ENCODE data around the gene ITM2C. TPM values are rescaled to one million over a fixed set of nuclear protein-coding genes. Genes with fewer than 3 reads are reported as not detected.

Gene ITM2C
- total and polyA plus RNA-seq, 2 of the 8 experiments (the other 6 are each of a cell fraction or from before 2014, with no cell fraction given): 362 to 742 TPM

- no peak for FAIRE-seq
- no peak overlapping the region for H4K91ac ChIP-seq (replicated peaks; ENCODE audit: insufficient read length, low read length)
- TF ChIP-seq JUN (IDR thresholded peaks at IDR 0.05; ENCODE audit: low read depth, low read length): no peak
- no peak for TF ChIP-seq CEBPB (IDR thresholded peaks at IDR 0.05; ENCODE audit: low read depth, low read length)
- no peak for TF ChIP-seq BRCA1 (IDR thresholded peaks at IDR 0.05; ENCODE audit: low read depth, low read length)
- TF ChIP-seq GABPA (IDR thresholded peaks at IDR 0.05; ENCODE audit: borderline replicate concordance, insufficient read depth, low read length): no peak
- no peak for TF ChIP-seq SUZ12 (IDR thresholded peaks at IDR 0.05; ENCODE audit: low read length)
- no peak for TF ChIP-seq ATF2 (IDR thresholded peaks at IDR 0.05; ENCODE audit: low read length)
- no peak for TF ChIP-seq USF2 (IDR thresholded peaks at IDR 0.05; ENCODE audit: low read length)
- no peak for TF ChIP-seq GTF2F1 (IDR thresholded peaks at IDR 0.05; ENCODE audit: borderline replicate concordance, low read depth, low read length)
- TF ChIP-seq HDAC6 (IDR thresholded peaks at IDR 0.05; ENCODE audit: low read depth, low read length): no peak
- TF ChIP-seq SP4 (IDR thresholded peaks at IDR 0.05; ENCODE audit: low read length): no peak
- TF ChIP-seq TEAD4 (IDR thresholded peaks at IDR 0.05; ENCODE audit: low read depth, low read length): no peak
Observed at GRCh38 chr2:230862292-230862691, 2.5 kb upstream of the ITM2C start.

More at GRCh38 chr2:230862292-230862691, 2.5 kb upstream of the ITM2C start:
- H2BK12ac ChIP-seq (ENCODE audit: low read depth, low read length): no peak overlapping the region
- peaks cover 0 to 2% of the 10 kb centered on the region in 2 experiments for H4K20me1 ChIP-seq (replicated peaks in 1 of 2; ENCODE audit: control insufficient read depth in 1 of 2, insufficient read depth in 2 of 2, low read length in 2 of 2)
- no peak overlapping the region for H4K5ac ChIP-seq (ENCODE audit: insufficient read length, low read depth, low read length)
- peak overlapping the region; percentile 66; the same call in 1 of the 2 replicates for H2BK15ac ChIP-seq (ENCODE audit: low read length)
- DNase-seq (ENCODE audit: low read depth in 1 of 2, low spot score in 2 of 2): no peak
- no peaks in the 10 kb centered on the region for H3K36me3 ChIP-seq (ENCODE audit: control insufficient read depth in 2 of 4, insufficient read depth in 4 of 4, low read length in 3 of 4)
- WGBS, 2 experiments (ENCODE audit: extremely low coverage in 1 of 2, insufficient coverage in 1 of 2, insufficient read length in 1 of 2, insufficient replicate concordance in 2 of 2, low coverage in 1 of 2, low lambda C conversion rate in 2 of 2, missing lambda C conversion rate in 1 of 2): 93% methylated on average over 5 of the region's 5 CpGs; no CpG with 5 or more reads in 1 of the 2 experiments
- H4K8ac ChIP-seq (ENCODE audit: extremely low read depth, insufficient read depth, low read length): no peak overlapping the region; the same call in 1 of the 2 replicates
- H3K27me3 ChIP-seq (replicated peaks in 1 of 4; ENCODE audit: control insufficient read depth in 3 of 4, extremely low read depth in 1 of 4, insufficient read depth in 3 of 4, low read length in 3 of 4): no peaks in the 10 kb centered on the region; a peak in 1 of 7 replicates
- peaks cover 0 to 25% of the 10 kb centered on the region in 2 experiments; a peak in 3 of 4 replicates for H3K79me2 ChIP-seq (ENCODE audit: control insufficient read depth in 1 of 2, insufficient read depth in 2 of 2, low read length in 2 of 2)
- H2AFZ ChIP-seq (ENCODE audit: low read length): no peak overlapping the region
- H2BK120ac ChIP-seq (replicated peaks; ENCODE audit: low read depth, low read length): no peak overlapping the region
- POLR2A ChIA-PET (ENCODE audit: partially characterized antibody): interaction anchor here (0.7 to 2.8 kb wide), 5 partner anchors 9 to 40 kb away, joined by 3 to 17 read pairs (median 5); no protein-coding TSS in a partner anchor
- H3K18ac ChIP-seq (ENCODE audit: extremely low read depth, low read length): peak overlapping the region; percentile 24; the same call in 1 of the 2 replicates
- no peak overlapping the region for H3K14ac ChIP-seq (ENCODE audit: insufficient read length)
- no peak overlapping the region; the same call in 1 of the 2 replicates for H2AK5ac ChIP-seq (ENCODE audit: low read depth, low read length)
- no peak overlapping the region for H3K23ac ChIP-seq (ENCODE audit: insufficient read length)
- H3K23me2 ChIP-seq (ENCODE audit: low read depth, low read length): peaks cover 14% of the 10 kb centered on the region
- H3K4me1 ChIP-seq (replicated peaks in 1 of 4; ENCODE audit: control insufficient read depth in 3 of 4, insufficient read depth in 4 of 4, low read length in 3 of 4): peaks cover 5 to 34% (median 24%) of the 10 kb centered on the region in 4 experiments
- H2BK20ac ChIP-seq (ENCODE audit: low read length): 0 out of 2 replicates have a peak overlapping the region, but pooled peaks have one; percentile 62
- H3K9me3 ChIP-seq (ENCODE audit: insufficient read depth in 2 of 2, low read depth in 1 of 2, low read length in 1 of 2): no peaks in the 10 kb centered on the region
- H3K4me3 ChIP-seq (ENCODE audit: extremely low read depth in 1 of 4, insufficient read depth in 2 of 4, low read depth in 3 of 4, low read length in 4 of 4): no peak overlapping the region
- no peak overlapping the region for H3K56ac ChIP-seq (replicated peaks; ENCODE audit: insufficient read length, low read depth, low read length)
- no peak overlapping the region for H3K4ac ChIP-seq (replicated peaks; ENCODE audit: insufficient read length, low read depth, low read length)
- H3K4me2 ChIP-seq (ENCODE audit: insufficient read depth in 1 of 2, low read depth in 2 of 2, low read length in 2 of 2): no peak overlapping the region
- H2BK5ac ChIP-seq (ENCODE audit: low read depth, low read length): no peak overlapping the region
- no peak overlapping the region for H3K27ac ChIP-seq (ENCODE audit: low read depth, low read length)
- H3K79me1 ChIP-seq (ENCODE audit: low read depth, low read length): peaks cover 4% of the 10 kb centered on the region; the same call in 1 of the 2 replicates
- no peak overlapping the region for H3K9ac ChIP-seq (replicated peaks in 1 of 4; ENCODE audit: extremely low read depth in 1 of 4, low read depth in 3 of 4, low read length in 3 of 4)
- CTCF ChIA-PET (ENCODE audit: partially characterized antibody): interaction anchor here (0.9 to 3.3 kb wide), 11 partner anchors 10 to 190 kb away, joined by 3 to 18 read pairs (median 9); no protein-coding TSS in a partner anchor
